ENCODE results near the gene VTI1A. TPM values are rescaled to one million over a fixed set of nuclear protein-coding genes. Genes with fewer than 3 reads are reported as not detected.
"Not testable (repeated sequence)": the region's sequence is repeated elsewhere in the genome, so short reads cannot be mapped to it uniquely, and the experiment has no call there.

VTI1A gene
- polyA plus RNA-seq, 1 donor from 2014 or later: 28.7 TPM

DNA sequence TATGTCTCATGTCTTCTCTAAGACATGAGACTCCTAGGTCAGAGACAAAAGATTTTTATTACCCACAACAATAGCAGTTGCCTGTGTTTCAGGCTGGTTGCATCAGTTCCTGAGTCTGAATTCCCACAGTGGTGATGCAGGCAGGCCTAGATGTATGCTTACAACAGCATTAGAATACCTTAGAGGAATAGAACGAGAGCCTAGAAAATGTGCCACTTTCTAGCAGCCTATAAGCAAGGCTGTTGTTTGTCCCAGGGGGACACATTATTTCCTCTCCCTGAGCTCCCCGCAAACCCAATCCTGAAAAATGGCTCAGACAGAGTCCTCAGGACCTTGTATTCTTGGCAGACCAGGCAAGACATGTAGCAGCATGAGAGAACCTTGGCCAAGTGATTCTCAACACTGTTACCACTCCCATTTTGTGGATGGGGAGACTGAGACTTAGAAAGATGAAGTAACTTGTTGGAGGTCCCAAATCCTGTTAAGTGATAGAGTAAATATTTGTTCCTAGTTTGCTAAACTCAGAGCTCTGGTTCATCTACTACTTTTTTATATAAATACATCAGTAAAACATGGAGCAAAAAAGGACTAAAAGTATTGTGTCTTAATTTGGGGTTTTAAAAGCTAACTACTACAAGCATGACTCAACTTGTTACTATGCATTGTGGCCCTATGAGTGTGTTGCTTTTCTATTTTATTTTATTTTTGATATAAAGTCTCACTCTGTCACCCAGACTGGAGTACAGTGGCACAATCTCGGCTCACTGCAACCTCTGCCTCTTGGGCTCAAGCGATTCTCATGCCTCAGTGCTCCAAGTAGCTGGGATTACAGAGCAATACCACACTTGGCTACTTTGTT is 14.2 kb downstream of the VTI1A start:
- Histone ChIP-seq H3K4me3 (ENCODE audit: low read length) (no peak overlapping the region), H3K4me2 (ENCODE audit: low read length) (no peak overlapping the region), H3K9ac (ENCODE audit: low read length) (no peak overlapping the region), H3K9me2 (ENCODE audit: insufficient read depth, low read length) (no peaks in the 10 kb centered on the region), H4K20me1 (ENCODE audit: insufficient read depth) (no peaks in the 10 kb centered on the region), H3K27ac (ENCODE audit: low read length) (no peak overlapping the region), H3F3A (ENCODE audit: insufficient read depth, low read length, poor library complexity, severe bottlenecking) (no peaks in the 10 kb centered on the region), H2AFZ (ENCODE audit: low read depth, low read length) (no peak overlapping the region), H3K79me2 (replicated peaks; ENCODE audit: insufficient read depth, low read length) (no peaks in the 10 kb centered on the region), H3K9me3 (ENCODE audit: low read length) (no peaks in the 10 kb centered on the region), H3K27me3 (ENCODE audit: insufficient read depth, low read depth, low read length) (no peaks in the 10 kb centered on the region), H3K36me3 (ENCODE audit: insufficient read depth, low read length) (peaks cover 13% of the 10 kb centered on the region)
- no peak for TF ChIP-seq TAF1 (IDR thresholded peaks at IDR 0.05; ENCODE audit: low read depth)
- TF ChIP-seq EZH2 (IDR thresholded peaks at IDR 0.05; ENCODE audit: borderline replicate concordance, insufficient read depth, low read length, poor library complexity, severe bottlenecking): no peak
- TF ChIP-seq MXI1 (conservative IDR thresholded peaks at IDR 0.05; ENCODE audit: poor library complexity, severe bottlenecking): no peak
- TF ChIP-seq RAD21 (conservative IDR thresholded peaks at IDR 0.05): no peak
- TF ChIP-seq SMC3 (conservative IDR thresholded peaks at IDR 0.05; ENCODE audit: poor library complexity): no peak
- TF ChIP-seq CTCF (IDR thresholded peaks at IDR 0.05; ENCODE audit: poor library complexity, severe bottlenecking): no peak
- no peak for TF ChIP-seq REST (IDR thresholded peaks at IDR 0.05; ENCODE audit: borderline replicate concordance)
- no peak for TF ChIP-seq EP300 (conservative IDR thresholded peaks at IDR 0.05; ENCODE audit: poor library complexity, severe bottlenecking)
- no peak for TF ChIP-seq POLR2AphosphoS5 (IDR thresholded peaks at IDR 0.05)

GRCh38 chr10:112464074-112464473 is 17.1 kb downstream of the VTI1A start:
- H3K79me2 ChIP-seq (replicated peaks; ENCODE audit: insufficient read depth, low read length); H3K4me3 ChIP-seq (ENCODE audit: low read length); H3K27ac ChIP-seq (ENCODE audit: low read length); H2AFZ ChIP-seq (ENCODE audit: low read depth, low read length); H3F3A ChIP-seq (ENCODE audit: insufficient read depth, low read length, poor library complexity, severe bottlenecking); H3K27me3 ChIP-seq (ENCODE audit: insufficient read depth, low read depth, low read length); H3K9me3 ChIP-seq (ENCODE audit: low read length); H3K9me2 ChIP-seq (ENCODE audit: insufficient read depth, low read length); H4K20me1 ChIP-seq (ENCODE audit: insufficient read depth); H3K9ac ChIP-seq (ENCODE audit: low read length); H3K4me2 ChIP-seq (ENCODE audit: low read length): not testable (repeated sequence)
- peaks cover 13% of the 10 kb centered on the region for H3K36me3 ChIP-seq (ENCODE audit: insufficient read depth, low read length)
